ENCODE measurements around the gene CASP6.

The CASP6 gene

DNA sequence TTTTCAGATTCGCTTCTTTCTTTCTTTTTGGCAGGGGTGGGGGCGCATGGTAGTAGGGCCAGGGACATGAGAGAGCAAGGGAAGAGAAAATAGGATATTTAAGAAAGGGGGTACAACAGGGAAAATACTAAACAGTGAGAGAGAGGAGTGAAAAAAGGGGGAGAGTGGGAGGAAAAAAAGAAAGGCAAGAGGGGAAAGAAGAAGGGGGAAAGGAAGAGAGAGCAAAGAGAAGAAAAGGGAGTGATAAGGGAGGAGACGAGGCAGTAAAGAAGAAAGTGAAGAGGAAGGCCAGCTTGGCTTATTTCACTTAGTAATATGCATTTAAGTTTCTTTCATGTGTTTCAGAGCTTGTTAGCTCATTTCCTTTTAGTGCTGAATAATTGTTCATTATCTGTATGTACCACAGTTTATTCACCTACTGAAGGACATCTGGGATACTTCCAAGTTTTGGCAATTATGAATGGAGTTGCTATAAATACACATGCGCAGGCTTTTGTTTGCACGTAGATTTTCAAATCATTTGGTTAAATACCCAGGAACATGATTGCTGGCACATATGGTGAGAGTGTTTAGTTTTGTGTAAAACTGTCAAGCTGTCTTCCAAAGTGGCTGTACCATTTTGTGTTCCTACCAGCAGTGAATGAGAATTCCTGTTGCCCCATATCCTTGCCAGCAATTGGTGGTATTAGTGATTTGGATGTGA lies 37.3 kb downstream of the CASP6 start:
- DNase-seq: no peak

DNA sequence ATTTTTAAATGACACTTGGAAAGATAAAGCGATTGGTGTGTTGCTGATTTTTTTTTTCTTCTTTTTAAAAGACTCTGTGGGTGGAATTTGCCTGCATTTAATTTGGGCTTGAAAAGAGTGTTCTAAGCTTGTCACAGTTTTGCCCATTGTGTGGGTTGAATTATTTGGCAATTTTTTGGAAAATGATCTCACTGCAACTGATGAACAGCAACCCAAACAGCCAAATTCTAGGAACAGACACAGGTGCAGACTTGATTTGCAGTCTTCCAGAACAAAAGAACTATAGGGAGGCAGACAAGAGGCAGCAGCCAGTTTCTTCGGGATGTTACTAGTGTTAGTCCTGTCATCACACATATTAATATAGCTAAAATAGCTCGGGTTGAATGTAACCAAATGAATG lies 40.5 kb downstream of the CASP6 start:
- DNase-seq: no peak

DNA sequence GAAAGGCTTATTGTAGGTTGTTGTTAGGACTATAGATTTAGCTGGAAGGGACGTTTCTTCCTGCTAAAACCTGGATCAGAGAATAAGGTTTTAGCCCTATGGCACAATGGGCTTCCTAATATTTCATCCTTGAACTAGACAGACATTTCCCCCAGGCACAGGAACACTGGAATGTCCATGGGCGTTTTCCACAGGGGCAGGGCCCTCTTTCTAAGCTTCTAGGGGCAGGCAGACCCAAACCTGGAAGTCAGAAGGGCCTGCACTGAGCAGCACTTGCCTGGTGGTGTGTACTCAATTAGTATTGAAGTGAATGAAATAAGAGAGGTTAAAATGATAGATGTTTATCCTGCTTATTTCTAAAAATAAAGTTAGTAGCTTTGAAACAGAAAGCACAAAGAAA lies 41.1 kb downstream of the CASP6 start:
- DNase-seq: no peak

DNA sequence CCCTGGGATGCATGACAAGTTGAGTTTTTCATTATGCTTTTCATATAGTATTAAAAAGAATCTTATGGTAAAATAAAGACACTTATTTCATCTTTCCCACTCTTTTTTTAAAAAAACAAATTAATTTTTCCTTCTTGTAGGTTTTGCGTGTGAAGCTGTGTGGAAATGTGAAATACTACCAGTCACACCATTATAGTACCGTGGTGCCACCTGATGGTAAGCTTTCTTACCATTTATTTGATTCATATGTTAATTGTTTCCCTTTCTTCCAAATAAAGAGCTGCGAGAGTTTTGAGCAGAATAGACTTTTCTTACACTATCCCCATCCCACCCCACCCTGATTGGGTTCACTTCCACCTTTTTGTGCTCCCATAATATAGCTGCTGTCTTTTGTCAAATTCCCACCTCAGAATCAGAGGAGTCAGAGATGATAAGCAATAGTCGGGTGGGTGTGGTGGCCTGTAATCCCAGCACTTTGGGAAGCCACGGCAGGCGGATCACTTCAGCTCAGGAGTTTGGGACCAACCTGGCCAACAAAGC lies 44.3 kb downstream of the CASP6 start:
- DNase-seq: no peak

DNA sequence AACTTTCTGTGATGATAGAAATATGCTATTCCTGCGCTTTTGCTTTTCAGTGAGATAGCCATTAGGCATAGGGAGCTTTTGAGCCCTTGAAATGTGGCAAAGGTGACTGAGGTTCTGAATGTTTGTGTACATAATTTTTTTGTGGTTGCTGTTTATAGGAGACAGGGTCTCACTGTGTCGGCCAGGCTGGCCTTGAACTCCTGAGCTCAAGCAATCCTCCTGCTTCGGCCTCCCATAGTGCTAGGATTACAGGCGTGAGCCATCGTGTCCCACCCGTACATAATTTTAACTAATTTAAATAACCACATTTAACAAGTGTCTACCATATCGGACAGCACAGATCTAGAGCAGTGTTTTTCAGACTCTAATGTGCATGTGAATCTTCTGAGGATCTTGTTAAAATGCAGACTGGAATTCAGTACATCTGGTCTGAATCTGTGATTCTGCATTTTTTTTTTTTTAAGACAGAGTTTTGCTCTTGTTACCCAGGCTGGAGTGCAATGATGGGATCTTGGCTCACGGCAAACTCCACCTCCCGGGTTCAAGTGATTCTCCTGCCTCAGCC lies 45.3 kb downstream of the CASP6 start:
- DNase-seq: no peak

DNA sequence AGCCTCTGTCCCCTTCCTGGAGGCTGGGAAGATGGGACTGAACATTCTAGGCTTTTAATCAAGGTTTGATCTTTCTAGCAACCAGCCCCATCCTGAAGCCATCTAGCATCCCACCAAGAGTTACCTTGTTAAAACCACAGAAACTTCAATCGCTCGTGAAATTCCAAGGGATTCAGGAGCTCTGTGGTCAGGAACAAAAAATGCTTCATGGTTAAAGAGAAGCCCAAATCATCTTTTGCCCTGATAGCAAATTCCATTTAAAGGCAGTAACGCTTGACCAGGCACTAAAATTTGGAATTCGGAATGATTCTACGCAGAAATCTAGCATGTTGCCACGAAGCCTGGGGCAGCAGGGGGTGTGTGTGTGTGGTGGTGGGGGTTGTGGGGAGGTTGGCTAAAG lies 47.8 kb downstream of the CASP6 start:
- DNase-seq: no peak

DNA sequence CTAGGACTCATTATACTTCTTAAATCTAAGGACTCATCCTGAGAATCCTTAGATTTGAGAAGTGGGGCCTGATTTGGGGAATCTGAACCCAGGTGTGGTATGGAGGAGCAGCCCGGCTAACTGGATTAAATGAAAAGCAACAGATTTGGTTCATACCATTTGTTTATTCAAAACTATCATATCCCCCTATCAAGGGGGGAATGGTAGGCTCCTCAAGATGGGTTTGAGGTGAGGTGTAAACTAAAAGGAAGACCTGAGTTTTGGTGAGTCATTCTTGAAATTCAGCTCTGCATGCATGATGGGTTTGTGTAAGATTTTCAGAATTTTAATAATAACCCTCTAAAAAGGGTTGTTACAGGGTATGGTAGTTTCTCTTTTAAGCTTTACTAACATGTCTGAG lies 53.4 kb downstream of the CASP6 start:
- DNase-seq: no peak

DNA sequence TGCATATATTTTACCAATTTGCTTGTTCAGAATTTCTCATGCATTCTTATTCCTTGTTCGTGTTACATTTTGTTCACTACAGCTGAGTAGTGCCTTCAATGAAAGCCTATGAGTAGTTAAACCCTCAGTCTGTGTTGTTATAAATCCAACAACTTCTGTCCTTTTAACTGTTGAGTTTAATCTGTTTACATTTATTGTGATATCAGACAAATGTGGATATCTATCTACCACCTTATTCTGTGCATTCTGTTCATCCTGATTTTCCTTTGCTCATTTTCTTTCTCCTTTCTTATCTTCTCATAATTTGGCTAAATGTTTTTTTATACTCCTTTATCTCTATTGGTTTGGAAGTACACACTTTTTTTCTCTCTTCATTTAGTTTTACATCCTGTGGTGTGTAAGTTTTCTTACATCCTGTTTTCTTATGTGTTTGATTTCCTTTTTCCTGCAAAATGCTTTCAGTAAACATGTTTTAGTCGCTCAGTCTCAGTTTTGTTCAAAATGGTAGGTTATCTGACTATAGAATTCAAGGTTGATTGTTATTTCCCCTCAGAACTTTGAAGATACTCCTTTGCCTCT lies 54.2 kb downstream of the CASP6 start:
- DNase-seq: no peak

DNA sequence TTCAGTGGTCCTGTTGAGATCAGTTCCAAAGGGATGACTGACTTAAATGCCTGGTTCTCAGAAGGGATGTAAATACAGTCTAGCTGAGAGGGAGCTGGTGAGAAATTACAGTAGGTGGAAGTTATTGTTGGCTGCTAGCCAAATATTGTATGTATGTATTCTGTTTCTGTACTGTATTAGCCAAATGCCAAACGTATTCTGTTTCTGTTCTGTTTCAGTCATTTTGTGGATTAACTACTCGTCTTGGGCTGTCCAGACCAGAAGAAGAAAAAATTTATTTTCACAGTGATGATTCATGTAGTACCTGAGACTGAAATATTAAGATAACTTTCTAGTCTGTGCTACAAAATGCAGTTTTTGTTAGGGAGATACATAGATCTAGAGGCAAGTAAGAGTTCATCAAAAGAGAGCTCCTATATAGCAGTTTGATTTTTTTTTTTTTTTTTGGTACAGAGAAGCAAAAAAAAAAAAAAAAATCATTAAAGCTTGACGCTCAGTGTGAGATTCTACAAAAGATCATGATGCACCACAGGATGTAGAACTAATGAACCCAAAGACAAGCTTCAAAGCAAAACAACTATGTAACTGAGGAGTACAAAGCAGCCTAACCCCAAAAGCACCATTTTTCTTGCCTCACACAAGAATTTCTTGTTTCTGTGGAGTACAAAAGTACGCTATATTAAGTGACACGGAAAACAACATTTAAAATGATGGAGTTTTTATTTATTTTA lies 54.8 kb downstream of the CASP6 start:
- DNase-seq: peak; percentile 9

DNA sequence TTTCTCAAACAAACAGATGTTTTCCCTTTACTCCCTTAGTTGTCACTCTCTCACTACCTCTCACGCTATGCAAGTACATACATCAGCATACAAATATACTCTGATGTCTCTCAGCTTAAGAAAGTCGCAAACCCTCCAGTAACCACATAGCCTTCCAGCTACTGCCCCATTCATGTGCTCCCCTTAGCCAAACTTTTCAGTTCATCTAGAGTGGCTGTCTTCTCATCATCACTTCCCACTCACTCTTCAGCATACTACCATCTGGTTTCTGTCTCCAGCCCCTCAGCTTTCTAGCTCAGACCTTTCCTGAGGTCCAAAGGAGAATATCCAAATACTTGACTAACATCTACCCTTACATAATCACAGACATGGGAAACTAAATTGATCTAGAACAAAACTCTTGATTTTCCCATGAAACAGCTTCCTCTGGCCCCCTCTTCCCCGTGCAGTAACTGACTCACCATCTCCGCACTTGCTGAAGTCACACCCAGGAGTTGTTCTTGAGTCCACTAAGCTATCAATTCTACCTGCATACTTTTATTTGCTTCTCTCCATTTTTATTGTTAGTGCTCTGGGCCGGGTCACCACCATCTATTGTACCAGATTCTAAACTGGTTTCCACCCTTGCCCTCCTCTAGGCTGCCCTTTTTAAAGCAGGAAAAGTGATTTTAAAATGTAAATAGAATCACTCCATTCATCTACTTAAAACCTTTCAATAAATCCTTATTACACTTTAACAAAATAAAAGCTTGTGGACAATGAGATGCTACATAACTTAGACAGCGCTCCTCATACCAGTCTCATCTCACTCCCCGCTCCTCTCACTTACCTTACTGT lies 57.2 kb downstream of the CASP6 start:
- no peak for DNase-seq

DNA sequence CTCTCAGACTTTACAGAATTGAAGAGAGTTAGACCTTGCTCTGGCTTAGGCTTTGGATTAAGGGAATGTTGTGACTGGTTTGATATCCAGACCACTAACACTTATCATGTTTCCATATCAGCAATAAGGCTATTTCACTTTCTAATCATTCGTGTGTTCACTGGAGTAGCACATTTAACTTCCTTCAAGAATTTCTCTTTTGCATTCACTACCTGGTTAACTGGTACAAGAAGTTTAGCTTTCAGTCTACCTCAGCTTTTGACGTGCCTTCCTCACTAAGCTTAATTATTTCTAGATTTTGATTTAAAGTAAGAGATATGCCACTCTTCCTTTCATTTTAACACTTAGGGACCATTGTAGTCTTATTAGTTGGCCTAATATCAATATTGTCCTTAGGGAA lies 62.6 kb downstream of the CASP6 start:
- DNase-seq: no peak
